GM18507 (cell line): ENCODE measurements around the gene CPEB1.
"Not testable (repeated sequence)": the region's sequence is repeated elsewhere in the genome, so short reads cannot be mapped to it uniquely, and the experiment has no call there.

Experiments
- DNase-seq: peaks from one replicate; pipeline ENCODE4 v3.0.0; 2011; ENCODE audit warnings: low read depth; ENCODE audit not compliant: insufficient read length; ENCODE audit errors: extremely low spot score
- FAIRE-seq: peaks from 2 replicates; lab custom pipeline; 2011; peaks lifted over from hg19 to GRCh38; lab: Jason Lieb, UNC

The CPEB1 gene

GRCh38 chr15:82533801-82534200 lies 113.4 kb downstream of the CPEB1 start:
- FAIRE-seq (no peak), DNase-seq (no peak)

- DNase-seq (no peak), FAIRE-seq (no peak)
Observed at GRCh38 chr15:82532991-82533481, 114.1 kb downstream of the CPEB1 start.

- FAIRE-seq (no peak), DNase-seq (no peak)
Observed at GRCh38 chr15:82532383-82532990, 114.7 kb downstream of the CPEB1 start.

GRCh38 chr15:82531496-82532382 lies 115.4 kb downstream of the CPEB1 start:
- DNase-seq, result no peak
- FAIRE-seq, result no peak

- DNase-seq, result no peak
- FAIRE-seq, result peak; percentile 71
Observed at GRCh38 chr15:82530606-82531379, 116.4 kb downstream of the CPEB1 start.

- no peak for FAIRE-seq
Observed at GRCh38 chr15:82530006-82530405, 117.2 kb downstream of the CPEB1 start.

GRCh38 chr15:82513587-82513986 lies 133.6 kb downstream of the CPEB1 start:
- FAIRE-seq, result not testable (repeated sequence)

More at GRCh38 chr15:82530006-82530405, 117.2 kb downstream of the CPEB1 start:
- DNase-seq, result no peak

GRCh38 chr15:82507693-82508092 lies 139.5 kb downstream of the CPEB1 start:
- not testable (repeated sequence) for FAIRE-seq, DNase-seq

More at GRCh38 chr15:82513587-82513986, 133.6 kb downstream of the CPEB1 start:
- not testable (repeated sequence) for DNase-seq

- not testable (repeated sequence) for FAIRE-seq, DNase-seq
Observed at GRCh38 chr15:82507087-82507486, 140.1 kb downstream of the CPEB1 start.

GRCh38 chr15:82505842-82506241 lies 141.3 kb downstream of the CPEB1 start:
- not testable (repeated sequence) for DNase-seq, FAIRE-seq

GRCh38 chr15:82504074-82504473 lies 143.1 kb downstream of the CPEB1 start:
- DNase-seq, FAIRE-seq: not testable (repeated sequence)

GRCh38 chr15:82502700-82503339 lies 144.3 kb downstream of the CPEB1 start:
- FAIRE-seq, DNase-seq: not testable (repeated sequence)

GRCh38 chr15:82500772-82501171 lies 146.4 kb downstream of the CPEB1 start:
- DNase-seq, FAIRE-seq: not testable (repeated sequence)

- not testable (repeated sequence) for DNase-seq
Observed at GRCh38 chr15:82497978-82498377, 149.2 kb downstream of the CPEB1 start.

More at GRCh38 chr15:82497978-82498377, 149.2 kb downstream of the CPEB1 start:
- FAIRE-seq, result not testable (repeated sequence)
